SU-DHL-6 (cell line): ENCODE results near the gene ATP8A1.

Source experiments
- CTCF ChIP-seq: fragments of 200-600 bp; sonication (generic); IDR thresholded peaks from one replicate; pipeline ENCODE4 v1.5.1; 2017; ENCODE audit warnings: antibody characterized with exemption, mild to moderate bottlenecking, low read length, moderate library complexity; ENCODE audit not compliant: insufficient read depth, poor library complexity, severe bottlenecking
- EZH2phosphoT487 ChIP-seq: fragments of 200-600 bp; sonication (generic), shearing (Covaris generic); conservative IDR thresholded peaks from 2 replicates; pipeline ENCODE4 v1.6.1; 2018; ENCODE audit warnings: mild to moderate bottlenecking, antibody characterized with exemption, low read length, moderate library complexity, mixed read lengths

GRCh38 chr4:42464550-42465094 is 192.3 kb downstream of the ATP8A1 start:
- TF ChIP-seq CTCF (no peak), EZH2phosphoT487 (no peak)
